Endothelial cell of umbilical vein (primary cell): ENCODE measurements around the gene EFCAB5. TPM values are rescaled to one million over a fixed set of nuclear protein-coding genes. Genes with fewer than 3 reads are reported as not detected.
A peak's percentile ranks its signal among the peaks of the same experiment; 100 is the strongest.

Experiments used
- BruUV-seq: library from RNA; stranded (reverse); fragments of 400-500 nt; replicated peaks from 2 replicates; lab custom pipeline; 2021; lab: Mats Ljungman, UMichigan
- CTCF ChIA-PET: fragments of 300-600, 350-600 bp; sonication (Branson Sonifier 250); formaldehyde crosslinking; loops from one replicate; lab custom pipeline; 2021; ENCODE audit warnings: antibody characterized with exemption, inconsistent platforms; lab: Charles Lee
- POLR2A ChIA-PET: fragments of 300-600, 350-600 bp; sonication (Branson Sonifier 250); formaldehyde crosslinking; loops from one replicate; lab custom pipeline; 2021; ENCODE audit warnings: antibody characterized with exemption, inconsistent platforms; lab: Charles Lee
- DNase-seq: peaks from one replicate; pipeline ENCODE4 v3.0.0-alpha.2; 2011; ENCODE audit warnings: low read depth, low spot score
- FAIRE-seq: peaks from 2 replicates; lab custom pipeline; 2011; peaks lifted over from hg19 to GRCh38; lab: Jason Lieb, UNC
- H2AFZ ChIP-seq: 2 replicates; pipeline ENCODE4 v1.6.0; 2012; ENCODE audit warnings: low read depth, low read length, control low read depth, inconsistent platforms
- H3K27ac ChIP-seq: 2 replicates; pipeline ENCODE4 v1.5.1; 2011; ENCODE audit warnings: low read depth, mild to moderate bottlenecking, control low read depth, low read length, moderate library complexity; ENCODE audit not compliant: insufficient read depth
- H3K27me3 ChIP-seq, 2 experiments: 2 replicates each; pipeline versions ENCODE4 v1.6.0 to v1.6.1; 2011; ENCODE audit warnings: low read length in 2 of 2, mixed read lengths in 1 of 2; ENCODE audit not compliant: control insufficient read depth in 2 of 2, insufficient read depth in 2 of 2
- H3K36me3 ChIP-seq, 2 experiments: 2 replicates in 1 of 2; 3 replicates in 1 of 2; pipeline ENCODE4 v1.5.1; 2011; ENCODE audit warnings: low read length in 2 of 2, mild to moderate bottlenecking in 1 of 2, moderate library complexity in 1 of 2; ENCODE audit not compliant: control insufficient read depth in 2 of 2, insufficient read depth in 2 of 2; ENCODE audit errors: extremely low read depth in 1 of 2
- H3K4me1 ChIP-seq: 3 replicates; pipeline ENCODE4 v1.5.1; 2011; ENCODE audit warnings: mild to moderate bottlenecking, low read length; ENCODE audit not compliant: control insufficient read depth, insufficient read depth; ENCODE audit errors: extremely low read depth
- H3K4me2 ChIP-seq: 2 replicates; pipeline ENCODE4 v1.6.1; 2011; ENCODE audit warnings: low read length, control low read depth, mixed read lengths; ENCODE audit not compliant: insufficient read depth
- H3K4me3 ChIP-seq, 3 experiments: fragments of 200-600 bp in 1 of 3; sonication (generic), shearing (Covaris generic) in 1 of 3; replicated peaks in 1 of 3; 2 replicates each; pipeline ENCODE4 v1.5.1; 2011 to 2016; ENCODE audit warnings: control low read depth in 3 of 3, low read length in 3 of 3, mild to moderate bottlenecking in 2 of 3, inconsistent platforms in 1 of 3, low read depth in 1 of 3, moderate library complexity in 1 of 3; ENCODE audit not compliant: insufficient read depth in 1 of 3
- H3K79me2 ChIP-seq: 2 replicates; pipeline ENCODE4 v1.6.0; 2012; ENCODE audit warnings: low read length, inconsistent platforms; ENCODE audit not compliant: control insufficient read depth, insufficient read depth
- H3K9ac ChIP-seq: replicated peaks from 2 replicates; pipeline ENCODE3; 2011; ENCODE audit warnings: low read length, control low read depth; ENCODE audit not compliant: insufficient read depth; ENCODE audit errors: extremely low read depth
- H3K9me1 ChIP-seq: replicated peaks from 3 replicates; pipeline ENCODE4 v1.6.0; 2011; ENCODE audit warnings: mild to moderate bottlenecking, low read length; ENCODE audit not compliant: control insufficient read depth, insufficient read depth; ENCODE audit errors: extremely low read depth
- H3K9me3 ChIP-seq: replicated peaks from 2 replicates; pipeline ENCODE4 v1.5.1; 2012; ENCODE audit warnings: low read length, inconsistent platforms; ENCODE audit not compliant: control insufficient read depth, insufficient read depth
- H4K20me1 ChIP-seq: replicated peaks from 2 replicates; pipeline ENCODE3; 2011; ENCODE audit warnings: mild to moderate bottlenecking, low read length; ENCODE audit not compliant: control insufficient read depth, insufficient read depth; ENCODE audit errors: extremely low read depth
- CTCF ChIP-seq, 2 donors: IDR thresholded peaks; 1 replicate in 1 of 2; 2 replicates in 1 of 2; pipeline ENCODE4 v1.5.1; 2011; ENCODE audit warnings: low read length in 2 of 2, mild to moderate bottlenecking in 2 of 2, moderate library complexity in 2 of 2, control low read depth in 1 of 2, inconsistent platforms in 1 of 2, low read depth in 1 of 2; ENCODE audit not compliant: insufficient read depth in 1 of 2; ENCODE audit errors: extremely low read depth in 1 of 2
- EZH2 ChIP-seq: IDR thresholded peaks from 2 replicates; pipeline ENCODE4 v1.6.1; 2012; ENCODE audit warnings: borderline replicate concordance, low read depth, mild to moderate bottlenecking, moderate library complexity, low read length, inconsistent platforms; ENCODE audit not compliant: severe bottlenecking
- FOS ChIP-seq: IDR thresholded peaks from 2 replicates; pipeline ENCODE4 v1.6.1; 2011; ENCODE audit warnings: mild to moderate bottlenecking, low read length, moderate library complexity, borderline replicate concordance; ENCODE audit not compliant: insufficient read depth
- GATA2 ChIP-seq: IDR thresholded peaks from 2 replicates; pipeline ENCODE4 v1.7.0; 2011; ENCODE audit warnings: low read depth, mild to moderate bottlenecking, moderate library complexity, mixed read lengths, low read length; ENCODE audit not compliant: insufficient read length, insufficient read depth
- JUN ChIP-seq: IDR thresholded peaks from 2 replicates; pipeline ENCODE4 v1.6.1; 2011; ENCODE audit warnings: borderline replicate concordance, low read depth; ENCODE audit not compliant: insufficient read length, insufficient read depth
- MYC ChIP-seq: IDR thresholded peaks from one replicate; pipeline ENCODE4 v1.6.1; 2011; ENCODE audit warnings: mild to moderate bottlenecking, low read depth, low read length
- POLR2A ChIP-seq: IDR thresholded peaks from 2 replicates; pipeline ENCODE4 v1.6.1; 2012; ENCODE audit warnings: low read depth, mild to moderate bottlenecking, control low read depth, low read length
- POLR2AphosphoS5 ChIP-seq: IDR thresholded peaks from 2 replicates; pipeline ENCODE4 v1.6.1; 2012; ENCODE audit warnings: low read depth, mild to moderate bottlenecking, control low read depth, low read length, moderate library complexity; ENCODE audit not compliant: insufficient read depth
- dilution Hi-C: fragments of 300-500 bp; cut with MboI; formaldehyde crosslinking; loops from one replicate; pipeline ENCODE4 v1.15.0; 2019; ENCODE audit warnings: low sequenced_read_pairs; ENCODE audit not compliant: extremely low pct_ligation_motif_present
- intact Hi-C: fragments of 100-400 bp; cut with micrococcal nuclease; formaldehyde crosslinking; loops from one replicate; pipeline ENCODE4 v1.10.0; 2022
- polyA plus RNA-seq, 4 experiments: library from polyadenylated mRNA; depleted of rRNA in 3 of 4; stranded (reverse) in 3 of 4; unstranded in 1 of 4; fragments of >200 nt; gene quantifications; 2 replicates each; pipeline versions ENCODE4 v1.2.1 to v1.2.3, GENCODE V29; 2011 to 2012; ENCODE audit warnings: missing spikeins in 1 of 4
- total RNA-seq: library from RNA; stranded (reverse); gene quantifications from 2 replicates; pipeline ENCODE4 v1.2.3, GENCODE V29; 2021
- TF ChIP-seq, protein P1 (sequence below): IDR thresholded peaks from 2 replicates; pipeline ENCODE4 v1.6.1; 2011; ENCODE audit not compliant: insufficient read depth, insufficient read length

Gene EFCAB5
- total and polyA plus RNA-seq, 2 donors (not counting 3 experiments of a cell fraction or from before 2014, with no cell fraction given), result 0.04 to 0.40 TPM

DNA sequence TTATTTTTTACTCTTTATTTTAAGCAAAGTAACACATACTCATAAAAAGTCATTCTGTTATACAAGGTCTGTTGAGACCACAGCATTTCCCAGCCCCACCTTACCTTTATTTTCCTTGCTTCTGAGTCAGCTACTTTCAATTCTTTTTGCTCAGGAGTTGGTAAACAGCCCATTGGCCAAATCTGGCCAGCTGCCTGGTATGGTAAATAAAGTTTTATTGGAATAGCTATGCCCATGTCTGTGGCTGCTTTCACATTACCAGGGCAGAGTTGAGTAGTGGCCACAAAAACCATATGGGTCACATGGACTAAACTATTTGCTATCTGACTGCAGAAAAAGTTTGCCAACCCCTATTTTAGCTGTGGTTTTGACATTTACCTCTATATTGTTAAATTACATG lies 171.8 kb downstream of the EFCAB5 start:
- H3K79me2 ChIP-seq, result peaks cover 15% of the 10 kb centered on the region
- peaks cover 7% of the 10 kb centered on the region for H3K4me1 ChIP-seq
- dilution Hi-C loops, result no loop called here
- no peak overlapping the region for H3K4me2 ChIP-seq
- H2AFZ ChIP-seq, result no peak overlapping the region
- no peaks in the 10 kb centered on the region for H3K27me3 ChIP-seq
- H3K27ac ChIP-seq, result no peak overlapping the region
- TF ChIP-seq POLR2A (no peak), JUN (no peak), GATA2 (no peak)
- FAIRE-seq, result no peak
- H3K9me1 ChIP-seq, result no peaks in the 10 kb centered on the region
- no peaks in the 10 kb centered on the region for H4K20me1 ChIP-seq
- no peaks in the 10 kb centered on the region for H3K9me3 ChIP-seq
- DNase-seq, result no peak
- no peaks in the 10 kb centered on the region for H3K36me3 ChIP-seq
- no peak overlapping the region for H3K4me3 ChIP-seq
- ChIA-PET CTCF (interaction anchor here (1.4 to 3.9 kb wide), 4 partner anchors 8 to 165 kb away, joined by 7 to 36 read pairs (median 8); no protein-coding TSS in a partner anchor), POLR2A (no interaction called here)
- no peak overlapping the region for H3K9ac ChIP-seq
- intact Hi-C loops, result loop anchor here (10.0 kb wide), 1 partner anchor 602 kb away; no protein-coding TSS in a partner anchor
- BruUV-seq, result no TSS peak

DNA sequence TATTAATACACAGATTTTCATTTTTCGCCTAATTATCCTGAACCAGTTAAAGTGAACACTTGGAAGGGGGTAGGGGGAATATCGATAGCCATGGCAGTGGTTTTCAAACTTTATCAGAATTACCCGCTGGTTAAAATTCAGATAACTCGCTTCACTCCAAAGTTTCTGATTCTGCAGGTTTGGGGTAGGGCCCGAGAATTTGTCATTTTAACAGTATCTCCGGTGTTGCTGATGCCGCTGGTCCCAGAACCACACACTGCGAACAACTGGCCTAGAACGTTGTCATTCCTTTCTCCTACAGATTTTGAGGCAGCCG lies 174.9 kb downstream of the EFCAB5 start:
- H3K4me1 ChIP-seq, result peaks cover 14% of the 10 kb centered on the region
- H3K9me1 ChIP-seq, result no peaks in the 10 kb centered on the region
- peak overlapping the region; percentile 99 for H3K9ac ChIP-seq
- peak overlapping the region; percentile 96 for H3K27ac ChIP-seq
- ChIA-PET POLR2A (interaction anchor here (0.7 kb wide), 1 partner anchor 25 kb away, joined by 4 read pairs; no protein-coding TSS in a partner anchor), CTCF (no interaction called here)
- H3K9me3 ChIP-seq, result no peaks in the 10 kb centered on the region
- H3K79me2 ChIP-seq, result peaks cover 44% of the 10 kb centered on the region
- dilution Hi-C loops (no loop called here), intact Hi-C loops (loop anchor here (1.0 to 10.0 kb wide), 3 partner anchors 12 to 598 kb away; no protein-coding TSS in a partner anchor)
- peak overlapping the region; percentile 73 for H2AFZ ChIP-seq
- no peaks in the 10 kb centered on the region for H3K27me3 ChIP-seq
- TF ChIP-seq MYC (no peak), JUN (no peak), POLR2A (no peak), POLR2AphosphoS5 (no peak), GATA2 (no peak), CTCF (IDR thresholded peaks at IDR 0.05; ENCODE audit: extremely low read depth in 1 of 2, insufficient read depth in 1 of 2, low read depth in 1 of 2, low read length in 2 of 2) (no peak), EZH2 (no peak), FOS (no peak)
- TF ChIP-seq, protein P1, sequence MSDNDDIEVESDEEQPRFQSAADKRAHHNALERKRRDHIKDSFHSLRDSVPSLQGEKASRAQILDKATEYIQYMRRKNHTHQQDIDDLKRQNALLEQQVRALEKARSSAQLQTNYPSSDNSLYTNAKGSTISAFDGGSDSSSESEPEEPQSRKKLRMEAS, result no peak
- peaks cover 0 to 4% of the 10 kb centered on the region in 2 experiments for H3K36me3 ChIP-seq
- peak overlapping the region; percentile 66 for H3K4me2 ChIP-seq
- no peak for FAIRE-seq
- TSS peak; percentile 94 for BruUV-seq
- no peaks in the 10 kb centered on the region for H4K20me1 ChIP-seq
- H3K4me3 ChIP-seq, result peak overlapping the region; percentile 25 to 92 (median 81)
- no peak for DNase-seq
